Keratinocyte (primary cell): Measurements from ENCODE around the gene TOM1L2. TPM values are rescaled to one million over a fixed set of nuclear protein-coding genes. Genes with fewer than 3 reads are reported as not detected.

Source experiments
- DNase-seq: peaks from one replicate; pipeline ENCODE4 v3.0.0-alpha.2; 2011; ENCODE audit warnings: low read depth, missing footprints, low spot score
- FAIRE-seq: peaks from 2 replicates; lab custom pipeline; 2011; peaks lifted over from hg19 to GRCh38; lab: Jason Lieb, UNC
- H2AFZ ChIP-seq: 2 replicates; pipeline ENCODE4 v1.6.0; 2012; ENCODE audit warnings: low read length, control low read depth, inconsistent platforms; ENCODE audit not compliant: control insufficient read depth
- H3K27ac ChIP-seq: 2 replicates; pipeline ENCODE4 v1.5.1; 2011; ENCODE audit warnings: low read length; ENCODE audit not compliant: control insufficient read depth, insufficient read depth
- H3K27me3 ChIP-seq: 3 replicates; pipeline ENCODE4 v1.6.0; 2011; ENCODE audit warnings: low read length; ENCODE audit not compliant: control insufficient read depth, insufficient read depth; ENCODE audit errors: extremely low read depth
- H3K36me3 ChIP-seq, 2 experiments: 2 replicates in 1 of 2; 3 replicates in 1 of 2; pipeline ENCODE4 v1.5.1; 2011; ENCODE audit warnings: low read length in 2 of 2, mild to moderate bottlenecking in 1 of 2; ENCODE audit not compliant: control insufficient read depth in 2 of 2, insufficient read depth in 2 of 2; ENCODE audit errors: extremely low read depth in 1 of 2
- H3K4me1 ChIP-seq: 3 replicates; pipeline ENCODE4 v1.5.1; 2011; ENCODE audit warnings: low read length; ENCODE audit not compliant: control insufficient read depth, insufficient read depth; ENCODE audit errors: extremely low read depth
- H3K4me2 ChIP-seq: 3 replicates; pipeline ENCODE4 v1.6.0; 2011; ENCODE audit warnings: low read depth, low read length; ENCODE audit not compliant: control insufficient read depth, insufficient read depth; ENCODE audit errors: extremely low read depth
- H3K4me3 ChIP-seq, 3 experiments: fragments of 200-600 bp in 1 of 3; sonication (generic) in 1 of 3; 2 replicates in 2 of 3; 3 replicates in 1 of 3; pipeline ENCODE4 v1.5.1; 2011 to 2016; ENCODE audit warnings: low read length in 3 of 3, mild to moderate bottlenecking in 3 of 3, control low read depth in 2 of 3, inconsistent platforms in 1 of 3, low read depth in 1 of 3, mixed read lengths in 1 of 3, mixed run types in 1 of 3, moderate library complexity in 1 of 3; ENCODE audit not compliant: control insufficient read depth in 2 of 3, insufficient read depth in 2 of 3; ENCODE audit errors: extremely low read depth in 1 of 3
- H3K79me2 ChIP-seq: 2 replicates; pipeline ENCODE4 v1.6.0; 2012; ENCODE audit warnings: low read length; ENCODE audit not compliant: control insufficient read depth, insufficient read depth
- H3K9ac ChIP-seq: 3 replicates; pipeline ENCODE4 v1.6.0; 2011; ENCODE audit warnings: low read length; ENCODE audit not compliant: control insufficient read depth, insufficient read depth; ENCODE audit errors: extremely low read depth
- H3K9me1 ChIP-seq: 3 replicates; pipeline ENCODE4 v1.6.0; 2011; ENCODE audit warnings: low read length; ENCODE audit not compliant: control insufficient read depth, insufficient read depth; ENCODE audit errors: extremely low read depth
- H3K9me3 ChIP-seq: 2 replicates; pipeline ENCODE4 v1.5.1; 2012; ENCODE audit warnings: low read depth, low read length; ENCODE audit not compliant: control insufficient read depth
- H4K20me1 ChIP-seq: 3 replicates; pipeline ENCODE4 v1.6.0; 2011; ENCODE audit warnings: low read length; ENCODE audit not compliant: control insufficient read depth, insufficient read depth; ENCODE audit errors: extremely low read depth
- CTCF ChIP-seq, 3 experiments: IDR thresholded peaks in 1 of 3; conservative IDR thresholded peaks in 1 of 3; optimal IDR thresholded peaks in 1 of 3; 2 replicates in 2 of 3; 3 replicates in 1 of 3; pipeline versions ENCODE3 to v1.5.1; 2011; ENCODE audit warnings: low read length in 3 of 3, mild to moderate bottlenecking in 3 of 3, moderate library complexity in 2 of 3, control low read depth in 1 of 3, inconsistent platforms in 1 of 3; ENCODE audit not compliant: insufficient read depth in 2 of 3; ENCODE audit errors: extremely low read depth in 1 of 3
- EZH2 ChIP-seq: IDR thresholded peaks from one replicate; pipeline ENCODE4 v1.6.1; 2012; ENCODE audit warnings: inconsistent platforms, mild to moderate bottlenecking, low read length, moderate library complexity
- dilution Hi-C: fragments of 300-500 bp; cut with MboI; formaldehyde crosslinking; loops from one replicate; pipeline ENCODE4 v1.7.0; 2020; ENCODE audit warnings: low sequenced_read_pairs; ENCODE audit not compliant: extremely low pct_ligation_motif_present
- polyA plus RNA-seq, 5 experiments: library from polyadenylated mRNA; depleted of rRNA in 3 of 5; stranded (reverse) in 3 of 5; stranded (forward) in 1 of 5; unstranded in 1 of 5; fragments of >200 nt; gene quantifications; 1 replicate in 1 of 5; 2 replicates in 3 of 5; 3 replicates in 1 of 5; pipeline versions ENCODE4 v1.2.1 to v1.2.3, GENCODE V29; 2011 to 2012; ENCODE audit warnings: missing spikeins in 2 of 5, low read depth in 1 of 5, low replicate concordance in 1 of 5

Gene TOM1L2
- polyA plus RNA-seq, 1 donor (not counting 4 experiments of a cell fraction or from before 2014, with no cell fraction given), result 36.3 TPM

DNA sequence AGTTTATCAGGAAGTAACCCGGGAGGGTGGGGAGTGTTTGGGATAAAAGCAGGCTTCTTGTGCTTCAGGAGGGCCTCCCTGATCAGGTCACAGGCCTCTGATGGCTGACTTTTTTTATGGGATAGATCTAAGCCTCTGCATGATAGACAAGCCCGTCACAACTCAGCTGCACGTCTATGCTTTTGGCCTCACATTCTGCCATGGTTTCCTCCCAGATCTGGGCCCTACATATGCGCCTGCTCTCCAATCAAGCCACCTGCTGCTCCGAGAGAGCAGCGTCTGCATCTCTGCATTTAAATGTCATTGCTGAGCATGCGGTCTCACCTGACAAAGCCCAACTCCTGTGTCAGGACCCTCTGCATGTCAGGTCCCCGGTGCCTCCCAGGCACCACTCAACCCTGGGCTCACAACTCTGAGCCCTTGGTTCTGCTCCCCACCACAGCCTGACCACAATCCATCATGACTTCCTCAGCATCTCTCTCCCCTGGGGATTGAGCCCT lies 90.1 kb downstream of the TOM1L2 start:
- peaks cover 19% of the 10 kb centered on the region for H3K4me1 ChIP-seq
- H3K27me3 ChIP-seq, result no peaks in the 10 kb centered on the region
- no peaks in the 10 kb centered on the region for H3K79me2 ChIP-seq
- H4K20me1 ChIP-seq, result no peaks in the 10 kb centered on the region
- FAIRE-seq (no peak), DNase-seq (no peak)
- H2AFZ ChIP-seq, result no peak overlapping the region
- TF ChIP-seq EZH2 (no peak), CTCF (optimal IDR thresholded peaks at IDR 0.05 in 1 of 3, IDR thresholded peaks at IDR 0.05 in 1 of 3, conservative IDR thresholded peaks at IDR 0.05 in 1 of 3; ENCODE audit: extremely low read depth in 1 of 3, insufficient read depth in 2 of 3, low read length in 3 of 3) (no peak)
- H3K9ac ChIP-seq, result no peak overlapping the region
- no peak overlapping the region for H3K27ac ChIP-seq
- H3K4me2 ChIP-seq, result no peak overlapping the region
- H3K36me3 ChIP-seq, result peaks cover 31 to 52% of the 10 kb centered on the region in 2 experiments
- no peak overlapping the region for H3K4me3 ChIP-seq
- dilution Hi-C loops, result no loop called here
- no peaks in the 10 kb centered on the region for H3K9me3 ChIP-seq
- H3K9me1 ChIP-seq, result no peaks in the 10 kb centered on the region

- dilution Hi-C loops, result no loop called here
- Histone ChIP-seq H3K9me1 (no peaks in the 10 kb centered on the region), H4K20me1 (no peaks in the 10 kb centered on the region), H3K9me3 (no peaks in the 10 kb centered on the region), H3K79me2 (no peaks in the 10 kb centered on the region), H3K9ac (no peak overlapping the region), H3K36me3 (peaks cover 30 to 56% of the 10 kb centered on the region in 2 experiments), H3K27me3 (no peaks in the 10 kb centered on the region), H3K4me2 (no peak overlapping the region), H2AFZ (no peak overlapping the region), H3K27ac (no peak overlapping the region), H3K4me1 (peaks cover 15% of the 10 kb centered on the region), H3K4me3 (no peak overlapping the region)
- no peak for FAIRE-seq
- DNase-seq, result no peak
- no peak for TF ChIP-seq CTCF (optimal IDR thresholded peaks at IDR 0.05 in 1 of 3, IDR thresholded peaks at IDR 0.05 in 1 of 3, conservative IDR thresholded peaks at IDR 0.05 in 1 of 3; ENCODE audit: extremely low read depth in 1 of 3, insufficient read depth in 2 of 3, low read length in 3 of 3)
- no peak for TF ChIP-seq EZH2
Measured at GRCh38 chr17:17880577-17881196, 91.5 kb downstream of the TOM1L2 start.
